ENCODE results near the gene PDGFB. TPM values are rescaled to one million over a fixed set of nuclear protein-coding genes. Genes with fewer than 3 reads are reported as not detected.
A peak's percentile ranks its signal among the peaks of the same experiment; 100 is the strongest.

PDGFB gene
- total and polyA plus RNA-seq, 9 of the 15 experiments (the other 6 are each of a cell fraction or from before 2014, with no cell fraction given) = 0.07 to 4.0 (median 0.48) TPM; not detected in 1

DNA sequence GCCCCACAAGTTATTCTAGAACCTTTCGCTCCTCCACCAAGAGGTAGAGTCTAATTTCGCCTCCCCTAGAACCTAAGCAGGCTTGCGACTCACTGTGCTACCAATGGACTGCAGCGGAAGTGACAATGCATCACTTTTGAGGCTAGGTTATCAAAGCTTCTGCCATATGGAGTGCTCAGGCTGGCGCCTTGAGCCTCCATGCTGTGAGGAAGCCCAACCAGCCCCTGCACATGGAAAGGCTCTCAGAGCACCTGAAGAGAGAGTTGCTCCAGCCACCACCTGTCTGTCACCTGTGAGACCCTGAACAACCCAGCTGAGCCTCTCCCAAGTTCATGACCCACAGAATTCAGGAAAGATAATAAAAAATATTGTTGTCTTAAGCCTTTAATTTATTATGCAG, 63.0 kb downstream of the PDGFB start:
- Histone ChIP-seq H3K4me3 (no peak overlapping the region), H3K4me1 (replicated peaks in 1 of 2; ENCODE audit: control insufficient read depth in 2 of 2, insufficient read depth in 2 of 2, low read length in 2 of 2) (peaks cover 5 to 37% of the 10 kb centered on the region in 2 experiments; a peak in 3 of 5 replicates), H3K27ac (ENCODE audit: extremely low read depth, low read depth, low read length) (no peak overlapping the region), H3K9me1 (ENCODE audit: control insufficient read depth, insufficient read depth, low read length) (no peaks in the 10 kb centered on the region), H3K4me2 (ENCODE audit: insufficient read depth, low read length) (no peak overlapping the region), H3K27me3 (ENCODE audit: control insufficient read depth in 2 of 2, insufficient read depth in 2 of 2, low read length in 2 of 2) (no peaks in the 10 kb centered on the region), H2AFZ (ENCODE audit: low read depth, low read length) (no peak overlapping the region), H3K9me3 (replicated peaks; ENCODE audit: control insufficient read depth, insufficient read depth, low read depth, low read length) (no peaks in the 10 kb centered on the region), H4K20me1 (replicated peaks; ENCODE audit: control insufficient read depth, insufficient read depth, low read length) (no peaks in the 10 kb centered on the region), H3K36me3 (ENCODE audit: control insufficient read depth, insufficient read depth, low read length) (no peaks in the 10 kb centered on the region), H3K79me2 (ENCODE audit: control insufficient read depth, insufficient read depth, low read length) (no peaks in the 10 kb centered on the region), H3K9ac (ENCODE audit: insufficient read depth in 1 of 2, low read depth in 2 of 2, low read length in 2 of 2) (no peak overlapping the region)
- DNase-seq (ENCODE audit: extremely low read depth in 1 of 4, low spot score in 3 of 4) = no peak
- no peak for FAIRE-seq
- no peak for ATAC-seq
- intact Hi-C loops (cut with micrococcal nuclease) (no loop called here), in situ Hi-C loops (cut with MboI) (no loop called here)
- WGBS (ENCODE audit: insufficient coverage, low coverage, missing lambda C conversion rate) = 46% methylated on average over 5 of the region's 5 CpGs
- TF ChIP-seq, protein P1, sequence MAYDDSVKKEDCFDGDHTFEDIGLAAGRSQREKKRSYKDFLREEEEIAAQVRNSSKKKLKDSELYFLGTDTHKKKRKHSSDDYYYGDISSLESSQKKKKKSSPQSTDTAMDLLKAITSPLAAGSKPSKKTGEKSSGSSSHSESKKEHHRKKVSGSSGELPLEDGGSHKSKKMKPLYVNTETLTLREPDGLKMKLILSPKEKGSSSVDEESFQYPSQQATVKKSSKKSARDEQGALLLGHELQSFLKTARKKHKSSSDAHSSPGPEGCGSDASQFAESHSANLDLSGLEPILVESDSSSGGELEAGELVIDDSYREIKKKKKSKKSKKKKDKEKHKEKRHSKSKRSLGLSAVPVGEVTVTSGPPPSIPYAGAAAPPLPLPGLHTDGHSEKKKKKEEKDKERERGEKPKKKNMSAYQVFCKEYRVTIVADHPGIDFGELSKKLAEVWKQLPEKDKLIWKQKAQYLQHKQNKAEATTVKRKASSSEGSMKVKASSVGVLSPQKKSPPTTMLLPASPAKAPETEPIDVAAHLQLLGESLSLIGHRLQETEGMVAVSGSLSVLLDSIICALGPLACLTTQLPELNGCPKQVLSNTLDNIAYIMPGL (CRISPR knock-in tag; IDR thresholded peaks at IDR 0.05) = no peak
- peak in 1 of 3 experiments; percentile 66 for TF ChIP-seq YY1 (IDR thresholded peaks at IDR 0.05; ENCODE audit: borderline replicate concordance in 1 of 3, control insufficient read depth in 1 of 3, extremely low read depth in 1 of 3, insufficient read depth in 3 of 3, insufficient read length in 1 of 3, insufficient replicate concordance in 2 of 3, low read depth in 1 of 3, low read length in 2 of 3)
- ChIA-PET CTCF (ENCODE audit: low intra/inter-chr PET ratio) (interaction anchor here (0.6 kb wide), 1 partner anchor 43 kb away, joined by 4 read pairs; no protein-coding TSS in a partner anchor), POLR2A (interaction anchor here (0.7 to 1.2 kb wide), 2 partner anchors 25 to 56 kb away, joined by 3 read pairs; no protein-coding TSS in a partner anchor)
- no TSS peak for BruUV-seq (replicated peaks)

Data from K562 (cell line).